HG02759 (cell line): ENCODE results near the gene SEMA5A.
A peak's percentile ranks its signal among the peaks of the same experiment; 100 is the strongest.

Experiments used
- ATAC-seq: cut with Tn5 transposase; IDR thresholded peaks from one replicate; pipeline ENCODE4 v1.9.1; 2021; ENCODE audit warnings: mild to moderate bottlenecking, moderate library complexity; ENCODE audit not compliant: unreplicated experiment

SEMA5A gene

DNA sequence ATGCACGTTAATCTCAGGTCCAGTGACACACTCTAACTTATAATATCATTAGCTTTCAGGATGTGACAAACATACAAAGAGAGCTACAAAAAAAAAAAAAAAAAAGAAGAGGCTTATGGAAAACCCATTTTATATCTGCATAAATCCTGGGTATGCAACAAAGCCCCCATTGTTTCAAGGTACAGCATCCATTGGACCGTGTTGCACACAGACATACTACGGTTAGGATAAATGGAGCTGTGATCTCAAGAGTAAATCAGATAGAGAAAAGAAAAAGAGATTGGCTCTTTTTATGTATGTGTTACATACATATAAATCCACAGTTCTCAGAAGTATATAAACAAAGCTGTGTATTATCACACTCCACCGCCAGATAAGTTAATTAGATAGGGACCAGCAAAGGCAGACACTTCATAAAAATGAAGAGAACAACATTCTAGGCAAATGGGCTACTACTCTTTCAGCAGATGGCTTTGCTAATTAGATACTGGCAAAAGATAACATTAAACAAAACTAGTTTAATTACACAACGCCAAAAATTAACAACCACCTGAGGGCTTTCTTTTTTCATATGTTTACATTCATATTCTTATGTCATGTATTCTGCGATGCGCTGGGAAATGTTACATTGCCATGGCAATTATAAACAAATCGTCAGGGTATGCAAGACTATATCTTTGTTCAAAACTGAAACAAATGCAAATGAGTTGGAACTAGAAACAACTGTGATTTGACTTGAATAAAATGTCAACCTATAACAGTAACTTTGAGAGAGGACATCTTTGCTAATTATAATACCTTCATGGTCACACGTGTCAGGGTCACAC lies 304.2 kb downstream of the SEMA5A start:
- no peak for ATAC-seq

DNA sequence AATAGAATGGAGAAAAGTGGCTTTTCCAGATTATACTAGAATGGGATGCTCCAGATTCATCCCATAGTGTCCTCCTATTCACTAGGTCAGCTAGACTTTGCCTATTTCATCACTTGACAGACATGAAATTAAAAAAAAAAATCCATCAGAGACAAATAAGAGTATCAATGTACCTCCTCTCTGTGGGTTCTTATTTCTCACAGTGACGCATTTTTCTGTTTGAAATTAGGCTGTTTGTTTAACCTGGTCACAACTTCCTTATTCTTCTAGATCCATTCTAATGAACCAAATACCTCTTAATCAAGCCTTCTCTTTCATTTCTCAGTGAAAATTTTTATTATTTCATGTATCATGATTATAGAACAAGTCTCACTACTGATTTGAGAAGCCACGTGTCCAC lies 305.4 kb downstream of the SEMA5A start:
- no peak for ATAC-seq

DNA sequence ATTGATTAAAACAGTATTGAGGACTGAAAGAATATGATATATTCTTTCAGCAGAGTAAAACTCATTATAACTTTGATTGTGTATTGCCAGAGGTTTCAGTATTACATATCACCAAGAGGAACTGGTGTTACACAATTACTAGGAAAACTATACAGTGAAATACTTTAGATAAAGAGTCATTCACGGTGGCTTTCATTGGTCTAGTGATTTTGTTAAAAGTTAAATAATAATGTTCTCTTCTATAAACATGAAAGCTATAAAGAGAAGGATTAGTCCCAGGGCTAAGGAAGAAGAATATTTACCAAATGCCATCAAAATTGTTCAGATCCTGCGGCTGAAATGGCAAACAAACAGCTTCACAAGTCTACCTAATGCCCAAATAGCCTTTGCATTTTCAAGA lies 306.2 kb downstream of the SEMA5A start:
- ATAC-seq = no peak

DNA sequence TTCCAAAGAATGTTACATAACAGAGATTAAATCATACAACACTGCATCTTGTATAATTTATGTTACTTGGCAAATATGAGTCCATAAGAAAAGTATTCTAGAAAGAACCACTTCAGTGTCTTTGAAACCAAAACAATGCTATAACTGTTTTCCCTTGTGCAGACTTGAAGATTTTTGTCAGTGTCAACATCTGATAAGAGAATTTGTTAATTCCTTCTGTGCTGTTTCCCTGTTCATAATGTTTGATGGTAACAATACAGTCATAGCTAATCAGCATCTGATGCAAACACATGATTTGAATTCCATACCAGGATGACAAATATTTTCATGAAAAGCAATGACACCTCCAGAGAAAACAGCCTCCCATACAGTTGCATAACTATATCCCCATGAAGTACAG lies 306.8 kb downstream of the SEMA5A start:
- ATAC-seq = no peak

DNA sequence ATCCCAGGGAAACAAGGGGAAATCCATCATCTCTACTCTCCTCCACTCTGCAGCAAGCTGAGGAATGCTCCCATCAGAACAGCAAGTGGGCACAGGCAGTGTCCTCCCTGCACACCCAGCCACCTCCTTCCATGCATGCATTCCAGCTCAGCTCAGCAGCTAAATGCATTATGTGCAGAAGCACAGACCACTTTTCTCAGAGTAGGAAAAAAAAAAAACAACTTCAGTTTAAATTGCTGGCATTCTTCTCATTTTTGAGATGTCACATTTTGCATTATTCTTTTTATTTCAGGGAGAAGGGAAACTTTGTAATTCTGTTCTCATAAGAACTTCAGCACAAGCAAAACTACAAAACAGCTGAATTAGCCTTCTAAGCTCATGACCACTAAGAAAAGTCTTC lies 312.2 kb downstream of the SEMA5A start:
- no peak for ATAC-seq

DNA sequence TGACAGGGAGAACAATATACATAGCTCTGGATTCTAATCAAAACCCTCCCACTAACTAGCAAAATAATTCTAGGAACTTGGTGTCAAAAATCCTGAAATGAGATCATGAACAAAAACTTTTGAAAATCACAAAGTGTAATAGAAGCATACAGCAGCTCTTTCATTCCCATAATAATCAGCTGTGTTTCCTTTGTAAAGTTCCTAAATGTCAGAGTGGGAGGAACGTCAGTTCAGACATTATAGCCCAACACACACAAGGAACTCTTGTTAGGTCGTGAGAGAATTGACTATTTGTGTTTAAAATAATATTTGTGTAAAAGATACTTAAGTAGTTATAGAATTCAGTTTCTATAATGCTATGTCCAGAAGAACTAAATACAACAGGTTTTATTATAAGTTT lies 312.8 kb downstream of the SEMA5A start:
- no peak for ATAC-seq

DNA sequence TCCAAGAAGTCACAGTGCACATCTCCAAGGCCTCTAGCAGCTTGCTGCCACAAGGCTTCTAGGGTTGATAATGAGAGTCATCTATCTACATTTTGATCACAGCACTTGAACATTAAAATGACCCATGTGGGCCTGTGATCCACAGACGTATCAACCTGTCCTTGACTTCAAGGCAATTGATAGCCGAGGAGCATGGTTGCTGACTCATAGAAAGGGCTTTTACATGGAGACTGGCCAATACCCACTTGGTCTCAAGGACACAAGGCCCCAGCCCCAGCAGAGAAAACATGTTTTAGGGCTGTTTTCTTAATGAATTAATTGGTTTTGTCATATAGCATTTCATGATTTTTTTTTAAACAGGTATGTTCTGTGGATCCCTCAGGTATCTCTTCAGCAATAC lies 314.0 kb downstream of the SEMA5A start:
- no peak for ATAC-seq

DNA sequence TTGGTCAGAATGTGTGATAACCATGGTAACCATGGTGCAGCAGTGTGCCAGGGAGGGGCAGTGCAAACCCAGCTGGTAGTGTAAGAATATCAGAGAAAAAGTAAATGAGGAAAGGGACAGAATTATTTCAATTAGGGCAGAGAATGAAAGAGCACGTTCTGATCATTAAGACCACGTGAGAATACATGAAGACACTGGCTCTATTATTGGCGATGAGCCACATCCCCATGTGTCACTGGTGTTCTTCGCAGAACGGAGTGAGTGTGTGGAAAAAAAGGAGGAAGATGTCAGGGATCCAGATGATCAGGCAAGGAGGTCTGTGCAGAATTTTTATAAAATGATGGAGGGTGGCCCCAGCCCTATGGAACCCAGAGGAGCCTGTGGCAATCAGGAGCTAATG lies 315.5 kb downstream of the SEMA5A start:
- no peak for ATAC-seq

DNA sequence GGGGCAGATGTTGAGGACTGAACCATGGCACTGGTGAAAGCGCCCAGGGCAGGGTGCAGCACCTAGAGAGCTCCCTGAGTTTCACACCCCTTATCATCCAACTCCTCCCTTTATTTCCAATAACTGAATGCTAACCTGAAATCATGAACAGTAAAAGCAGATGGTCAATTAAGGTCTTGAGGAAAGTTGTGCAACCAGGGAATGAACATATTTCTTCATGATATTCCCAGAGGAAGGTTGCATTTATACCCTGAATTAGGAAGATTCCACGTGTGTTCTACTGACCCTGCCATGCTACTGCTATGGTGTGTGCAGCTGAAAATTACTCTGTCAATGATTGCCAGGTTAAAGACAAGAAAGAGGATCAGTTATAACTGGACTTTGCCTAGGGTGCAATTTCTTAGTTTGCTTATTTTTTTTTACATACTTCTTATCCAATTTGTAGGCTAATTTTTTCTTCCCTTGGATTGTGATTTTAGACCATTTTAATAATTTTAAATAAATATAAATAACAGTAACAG lies 319.8 kb downstream of the SEMA5A start:
- no peak for ATAC-seq

DNA sequence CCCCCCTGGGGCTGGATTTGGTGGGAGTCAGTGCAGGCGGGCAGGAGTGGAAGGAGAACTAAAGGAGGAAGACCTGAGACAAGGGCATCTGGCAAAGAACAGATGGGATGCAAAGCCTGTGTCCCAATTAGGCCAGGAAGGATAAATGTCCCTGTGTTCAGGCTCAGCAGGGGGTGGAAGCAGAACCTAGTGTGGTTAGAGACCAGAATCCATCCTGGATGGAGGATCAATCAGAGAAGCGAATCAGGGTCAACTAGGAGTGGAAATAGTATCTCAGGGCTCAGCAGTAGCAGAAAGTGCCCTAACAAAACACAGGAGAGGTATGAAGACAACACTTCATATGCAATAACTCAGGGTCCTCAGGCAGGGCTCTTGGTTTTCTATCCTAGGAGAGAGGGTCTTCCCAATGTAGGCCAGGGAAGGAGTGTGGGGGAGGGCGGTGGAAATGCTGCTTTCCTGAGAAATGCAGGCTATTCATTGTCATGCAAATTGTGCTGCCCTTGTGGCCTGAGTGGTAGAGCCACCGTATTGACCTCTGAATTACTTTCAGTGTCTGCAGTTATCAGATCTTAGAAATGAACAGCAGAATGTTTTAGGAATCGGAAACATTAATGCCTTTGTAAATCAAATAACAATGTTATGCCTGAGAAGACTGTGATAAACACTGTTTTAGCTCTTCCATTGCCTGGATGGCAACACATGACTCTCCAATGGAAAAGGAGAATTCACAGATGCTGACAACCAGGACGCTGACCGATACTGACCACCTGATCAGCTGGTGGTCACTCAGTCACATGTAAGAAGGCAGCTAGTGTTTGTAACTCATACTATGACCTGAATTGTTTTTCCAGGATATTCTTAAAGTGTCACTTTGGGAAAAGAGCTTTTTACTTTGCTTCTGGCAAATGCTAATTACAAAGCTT lies 323.6 kb downstream of the SEMA5A start:
- no peak for ATAC-seq

DNA sequence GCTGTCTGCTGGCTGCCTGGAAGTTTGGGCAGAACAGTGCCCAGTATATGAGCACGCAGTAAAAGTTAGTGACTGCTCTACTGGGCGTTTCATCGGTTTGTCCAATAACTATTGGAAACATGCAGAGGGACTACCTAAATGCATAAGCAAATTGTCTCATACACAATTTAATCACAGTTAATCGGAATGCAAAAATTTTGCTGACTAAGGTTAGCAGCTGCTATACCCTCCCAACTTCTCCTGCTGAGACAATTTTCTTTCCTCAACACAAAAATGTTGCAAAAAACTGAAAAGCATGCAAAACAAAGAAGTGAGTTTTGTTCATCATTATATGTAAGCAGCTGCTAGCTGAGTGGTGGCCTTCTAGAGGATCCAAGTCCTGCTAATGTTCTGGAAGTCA lies 327.5 kb downstream of the SEMA5A start:
- no peak for ATAC-seq

DNA sequence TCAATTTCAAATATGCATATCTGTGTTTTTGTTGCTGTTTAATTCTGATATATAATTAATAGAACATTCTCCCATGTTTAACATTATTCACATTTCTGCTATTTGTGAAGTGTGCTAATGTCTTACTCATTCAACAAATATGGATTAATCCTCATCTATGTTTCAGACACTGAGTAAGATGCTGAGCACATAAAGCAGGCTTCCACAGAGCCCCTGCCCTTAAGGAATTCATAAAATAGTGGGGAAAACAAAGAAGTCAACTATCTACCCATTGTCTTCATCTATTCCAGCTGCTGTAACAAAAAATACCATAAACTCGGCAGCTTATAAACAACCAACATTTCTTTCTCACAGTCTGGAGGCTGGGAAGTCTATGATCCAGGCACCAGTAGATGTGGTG lies 333.3 kb downstream of the SEMA5A start:
- no peak for ATAC-seq

DNA sequence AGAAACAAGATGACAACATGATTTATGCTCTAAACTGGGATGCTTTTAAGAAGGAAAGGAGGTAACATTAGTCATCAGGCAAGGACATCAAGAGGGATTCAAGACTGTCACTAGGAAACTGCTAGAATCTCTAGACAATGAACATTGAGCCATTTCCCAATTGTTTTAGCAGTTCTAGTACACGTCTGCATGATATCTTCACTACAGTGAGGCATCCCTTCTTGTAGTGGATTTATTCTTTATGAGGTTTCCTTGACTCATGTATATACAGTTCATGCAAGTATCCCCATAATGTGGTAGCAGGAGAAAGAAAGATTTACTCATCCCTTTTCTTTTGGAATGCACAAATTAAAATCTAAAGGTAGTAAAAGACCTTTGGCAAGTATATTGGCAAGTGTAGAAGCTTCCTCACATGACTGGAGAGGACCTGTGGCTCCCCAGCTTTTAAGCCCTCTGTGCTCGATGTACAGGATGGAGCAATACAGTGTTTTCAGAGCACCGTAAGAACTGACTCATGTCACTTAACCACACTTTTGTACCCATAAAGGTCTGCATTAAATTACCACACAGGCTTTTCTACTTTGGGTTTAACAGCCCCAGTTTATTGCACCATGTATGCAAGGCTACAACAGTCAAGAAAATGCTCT lies 335.9 kb downstream of the SEMA5A start:
- ATAC-seq = no peak

DNA sequence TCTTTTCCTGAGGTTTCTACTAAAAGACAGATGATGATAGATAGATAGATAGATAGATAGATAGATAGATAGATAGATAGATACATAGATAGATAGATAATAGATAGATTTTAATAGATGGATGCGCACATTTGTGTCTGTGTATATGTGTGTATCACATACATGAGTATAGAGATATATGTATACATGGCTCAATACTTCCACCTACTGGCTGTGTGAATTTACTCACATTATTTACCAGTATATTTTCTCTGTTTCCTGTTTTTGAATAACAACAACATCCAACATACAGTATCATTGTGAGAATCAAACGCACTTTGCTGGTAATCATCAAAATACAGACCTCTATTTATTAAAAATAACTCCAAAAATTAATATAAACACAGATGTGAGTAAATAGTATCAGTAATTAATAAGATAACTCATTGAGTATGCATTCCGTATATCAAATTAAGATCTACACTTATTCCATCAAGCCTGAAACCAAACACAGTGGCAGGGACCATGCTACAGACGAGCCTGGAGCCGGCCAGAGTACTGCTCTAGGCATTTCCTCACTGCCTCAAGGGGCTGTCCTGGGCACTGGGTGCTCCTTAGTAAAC lies 338.0 kb downstream of the SEMA5A start:
- peak; percentile 82 for ATAC-seq

DNA sequence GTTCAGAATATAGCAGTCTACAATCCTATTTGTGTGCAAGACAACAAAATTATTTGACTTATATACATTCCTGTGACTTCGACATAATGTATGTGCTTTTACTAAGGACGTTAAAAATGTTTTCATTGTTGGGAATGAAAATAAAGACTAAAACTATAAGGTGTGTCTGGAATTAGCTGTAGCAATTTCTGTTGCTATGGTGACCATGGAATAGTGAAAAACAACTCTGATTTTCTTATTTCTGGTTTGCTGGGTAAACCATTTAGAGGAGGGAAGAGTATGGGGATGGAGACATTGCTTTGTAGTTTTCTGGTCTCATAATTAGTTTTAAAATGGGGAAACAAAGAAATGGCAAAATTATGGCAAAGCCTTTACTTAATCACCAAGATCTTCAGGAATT lies 343.2 kb downstream of the SEMA5A start:
- no peak for ATAC-seq

DNA sequence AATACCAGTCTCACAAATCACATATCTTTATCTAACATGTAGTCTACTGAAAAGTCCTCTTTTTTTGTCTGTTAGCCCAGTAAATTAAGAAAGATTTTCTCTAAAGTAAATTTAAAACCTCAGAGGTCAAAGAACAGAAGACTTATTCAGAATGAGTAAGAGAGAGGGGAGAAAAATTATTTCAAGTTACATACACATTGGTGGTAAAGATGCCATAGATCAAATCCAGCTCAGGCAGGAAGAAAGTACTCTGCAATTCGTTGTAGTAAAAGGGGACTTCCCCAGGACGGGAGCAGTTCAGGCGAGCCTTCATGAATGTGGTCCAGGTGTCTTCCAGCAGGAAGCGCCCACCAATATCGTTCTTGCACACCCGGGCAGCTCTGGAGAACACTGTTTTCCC lies 344.1 kb downstream of the SEMA5A start:
- no peak for ATAC-seq

DNA sequence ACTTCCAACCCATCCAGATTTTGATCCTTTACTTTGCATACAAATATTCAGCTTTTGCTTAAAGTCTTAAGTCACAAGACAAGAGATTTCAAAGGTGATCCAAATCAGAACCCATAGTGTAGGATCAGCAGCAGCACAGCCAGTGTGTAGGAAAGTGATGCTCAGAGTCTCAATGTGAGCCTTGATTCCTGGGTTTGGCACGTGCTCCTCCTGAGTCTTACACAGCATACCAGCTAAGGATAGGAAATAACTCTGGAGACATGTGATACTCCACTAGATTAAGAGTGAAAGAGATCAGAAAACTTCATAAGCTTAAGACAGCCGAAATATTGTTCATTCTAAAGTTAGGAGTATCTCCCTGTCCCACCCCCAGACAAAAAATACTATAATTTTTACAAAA lies 344.9 kb downstream of the SEMA5A start:
- ATAC-seq = no peak

DNA sequence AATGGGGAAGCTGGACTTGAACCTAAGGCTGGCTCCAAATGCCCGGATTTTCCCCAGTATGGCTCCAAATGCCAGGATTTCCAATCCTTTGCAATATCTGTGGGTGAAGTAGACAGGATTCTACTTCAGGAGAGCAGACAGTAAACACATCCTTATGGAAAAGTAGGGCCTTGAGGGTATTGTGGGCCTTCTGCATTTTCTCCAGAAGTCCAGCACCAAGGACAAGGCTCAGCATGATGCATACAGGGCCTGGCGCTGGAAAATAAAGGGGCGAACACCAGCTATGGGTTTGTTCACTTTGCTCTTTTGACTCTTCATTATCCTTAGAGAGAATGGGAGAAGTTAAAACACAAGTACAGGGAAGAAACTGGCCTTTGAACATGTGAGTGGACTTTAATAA lies 347.5 kb downstream of the SEMA5A start:
- ATAC-seq = no peak

DNA sequence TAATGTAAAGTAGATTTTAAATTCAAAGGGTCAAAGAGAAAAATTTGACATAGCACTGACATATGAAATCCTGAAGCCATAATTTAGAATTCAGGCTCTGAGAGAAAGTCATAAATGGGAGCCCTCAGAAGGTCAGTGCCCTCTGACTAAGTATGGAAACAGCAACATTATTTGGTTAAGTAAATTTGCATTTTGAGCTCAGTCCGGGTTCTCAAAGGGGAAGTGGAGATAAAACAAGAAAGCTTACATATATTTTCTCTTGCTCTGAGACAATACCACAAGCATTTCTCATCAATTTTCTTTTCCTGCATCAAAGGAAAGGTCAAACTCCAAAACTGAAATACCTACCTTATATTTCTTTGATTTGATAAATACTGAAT lies 348.0 kb downstream of the SEMA5A start:
- peak; percentile 93 for ATAC-seq

DNA sequence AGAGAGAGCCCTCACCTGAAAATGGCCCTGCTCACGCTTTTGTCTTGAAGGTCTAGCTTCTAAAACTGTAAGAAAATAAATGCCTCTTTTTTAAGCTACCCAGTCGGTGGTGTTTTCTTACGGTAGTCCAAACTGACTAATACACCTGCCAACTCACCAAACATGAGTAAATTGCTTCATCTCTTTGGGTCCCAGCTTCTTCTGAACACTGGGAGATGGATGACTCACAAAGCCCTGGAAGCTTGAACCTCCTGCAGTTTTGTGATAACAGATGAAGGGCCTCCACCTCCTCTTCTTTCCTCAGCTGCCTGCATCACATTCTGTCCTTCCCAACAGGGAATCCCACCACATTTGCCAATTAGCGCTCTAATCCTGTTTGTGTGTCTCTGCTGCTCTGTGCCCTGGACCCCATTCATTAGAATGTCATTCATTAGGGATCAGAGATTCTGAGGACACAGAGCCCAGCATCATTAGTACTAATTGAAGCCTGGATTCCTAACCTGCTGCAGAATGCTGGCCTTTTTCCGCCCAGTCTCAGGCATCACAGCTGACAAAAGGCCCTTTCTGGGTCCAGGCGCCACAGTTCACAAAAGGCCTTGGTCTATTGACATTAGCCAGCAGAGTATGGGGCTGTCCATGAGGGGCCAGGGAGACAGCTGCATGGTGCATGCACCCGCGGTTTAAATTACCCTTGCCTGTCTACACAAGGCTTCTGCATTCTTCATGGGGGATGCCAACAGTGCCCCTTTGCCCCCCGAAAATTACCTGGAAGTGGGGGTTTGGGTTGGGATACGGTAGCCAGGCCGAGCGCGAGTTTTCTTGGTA lies 349.3 kb downstream of the SEMA5A start:
- ATAC-seq = no peak
